Stomach (tissue), 4 donors: ENCODE data around the gene ASTN2.

Experiments
- POLR2A ChIP-seq, 4 donors: fragments of 450-650 bp; IDR thresholded peaks; one replicate each; pipeline ENCODE4 v1.6.1; 2016; ENCODE audit warnings: antibody characterized with exemption in 4 of 4, control low read depth in 2 of 4, mild to moderate bottlenecking in 1 of 4, moderate library complexity in 1 of 4
- TF ChIP-seq, protein P1 (sequence below), 7 experiments: fragments of 450-650 bp in 4 of 7; fragments of 200-600 bp in 3 of 7; sonication (generic) in 3 of 7; IDR thresholded peaks; one replicate each; pipeline ENCODE4 v1.5.1; 2016 to 2019; ENCODE audit warnings: antibody characterized with exemption in 7 of 7, control low read depth in 2 of 7, mild to moderate bottlenecking in 1 of 7

DNA sequence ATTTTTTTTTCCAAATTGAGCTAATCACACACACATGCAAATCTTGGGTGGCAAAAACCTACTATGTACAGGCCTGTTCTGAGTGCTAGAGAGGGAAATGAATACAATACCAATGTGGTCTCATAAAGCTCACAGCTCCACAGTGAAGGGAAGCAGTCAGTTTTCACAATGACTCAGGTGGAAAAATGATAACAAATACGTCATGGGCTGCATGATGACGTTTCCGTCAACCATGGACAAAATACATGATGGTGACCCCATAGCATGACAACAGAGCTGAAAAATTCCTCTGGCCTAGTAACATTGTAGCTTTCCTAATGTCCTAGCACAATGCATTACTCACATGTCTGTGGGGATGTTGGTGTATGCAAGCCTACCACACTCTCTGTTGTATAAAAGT is 475.2 kb downstream of the ASTN2 start:
- no peak for TF ChIP-seq POLR2A (IDR thresholded peaks at IDR 0.05)
- TF ChIP-seq, protein P1, sequence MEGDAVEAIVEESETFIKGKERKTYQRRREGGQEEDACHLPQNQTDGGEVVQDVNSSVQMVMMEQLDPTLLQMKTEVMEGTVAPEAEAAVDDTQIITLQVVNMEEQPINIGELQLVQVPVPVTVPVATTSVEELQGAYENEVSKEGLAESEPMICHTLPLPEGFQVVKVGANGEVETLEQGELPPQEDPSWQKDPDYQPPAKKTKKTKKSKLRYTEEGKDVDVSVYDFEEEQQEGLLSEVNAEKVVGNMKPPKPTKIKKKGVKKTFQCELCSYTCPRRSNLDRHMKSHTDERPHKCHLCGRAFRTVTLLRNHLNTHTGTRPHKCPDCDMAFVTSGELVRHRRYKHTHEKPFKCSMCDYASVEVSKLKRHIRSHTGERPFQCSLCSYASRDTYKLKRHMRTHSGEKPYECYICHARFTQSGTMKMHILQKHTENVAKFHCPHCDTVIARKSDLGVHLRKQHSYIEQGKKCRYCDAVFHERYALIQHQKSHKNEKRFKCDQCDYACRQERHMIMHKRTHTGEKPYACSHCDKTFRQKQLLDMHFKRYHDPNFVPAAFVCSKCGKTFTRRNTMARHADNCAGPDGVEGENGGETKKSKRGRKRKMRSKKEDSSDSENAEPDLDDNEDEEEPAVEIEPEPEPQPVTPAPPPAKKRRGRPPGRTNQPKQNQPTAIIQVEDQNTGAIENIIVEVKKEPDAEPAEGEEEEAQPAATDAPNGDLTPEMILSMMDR (IDR thresholded peaks at IDR 0.05): no peak
